HepG2 (cell line): ENCODE results near the gene BCL11B. TPM values are rescaled to one million over a fixed set of nuclear protein-coding genes. Genes with fewer than 3 reads are reported as not detected.

Source experiments
- ATF7-NPFF ChIP-seq: sonication (generic); formaldehyde crosslinking; IDR thresholded peaks from 2 replicates; pipeline ENCODE4 v1.8.1; 2023; ENCODE audit warnings: mild to moderate bottlenecking, low read depth, missing genetic modification reagents, moderate library complexity
- BCLAF1 ChIP-seq: fragments of 450-650 bp; IDR thresholded peaks from 2 replicates; pipeline ENCODE4 v1.6.1; 2017; ENCODE audit warnings: mild to moderate bottlenecking
- GABPB1 ChIP-seq: IDR thresholded peaks from 2 replicates; pipeline ENCODE4 v1.6.1; 2016; ENCODE audit warnings: mild to moderate bottlenecking, missing genetic modification reagents, moderate library complexity, missing compliant biosample characterization
- MBNL3 ChIP-seq: fragments of 250-450 bp; sonication (Bioruptor Pico); conservative IDR thresholded peaks from 2 replicates; pipeline ENCODE4 v1.8.0; 2022; ENCODE audit warnings: mild to moderate bottlenecking, inconsistent platforms
- MEF2D ChIP-seq: sonication (generic); formaldehyde crosslinking; IDR thresholded peaks from 2 replicates; pipeline ENCODE4 v1.5.1; 2020; ENCODE audit warnings: mild to moderate bottlenecking, missing genetic modification reagents
- MTA3 ChIP-seq: sonication (generic); formaldehyde crosslinking; IDR thresholded peaks from 2 replicates; pipeline ENCODE4 v1.4.0; 2020; ENCODE audit warnings: missing genetic modification reagents
- NBN ChIP-seq: fragments of 450-650 bp; conservative IDR thresholded peaks from 2 replicates; pipeline ENCODE4 v1.6.1; 2017
- NCOR1 ChIP-seq: fragments of 200-600 bp; sonication (generic); IDR thresholded peaks from 2 replicates; pipeline ENCODE4 v1.7.0; 2017; ENCODE audit warnings: antibody characterized with exemption, low read length, borderline replicate concordance
- NFKBIZ ChIP-seq: IDR thresholded peaks from 2 replicates; pipeline ENCODE4 v1.6.1; 2018; ENCODE audit warnings: missing genetic modification reagents, missing compliant biosample characterization
- RBM39 ChIP-seq: fragments of 200-400 bp; formaldehyde crosslinking; IDR thresholded peaks from one replicate; pipeline ENCODE4 v1.6.1; 2018; ENCODE audit warnings: antibody characterized with exemption, mild to moderate bottlenecking, low read depth, low read length; ENCODE audit not compliant: poor library complexity, severe bottlenecking
- RFX3 ChIP-seq: IDR thresholded peaks from 2 replicates; pipeline ENCODE4 v1.6.1; 2016; ENCODE audit warnings: missing biosample characterization, missing genetic modification reagents
- RFXAP ChIP-seq: sonication (generic); formaldehyde crosslinking; IDR thresholded peaks from 2 replicates; pipeline ENCODE4 v1.4.0; 2020; ENCODE audit warnings: missing genetic modification reagents, borderline replicate concordance
- SALL2 ChIP-seq: sonication (generic); formaldehyde crosslinking; IDR thresholded peaks from 2 replicates; pipeline ENCODE4 v1.8.1; 2023; ENCODE audit warnings: mild to moderate bottlenecking, missing genetic modification reagents, inconsistent platforms
- SIX4 ChIP-seq: sonication (generic); formaldehyde crosslinking; IDR thresholded peaks from 2 replicates; pipeline ENCODE4 v1.4.0; 2020; ENCODE audit warnings: missing genetic modification reagents
- SMARCE1 ChIP-seq: fragments of 450-650 bp; IDR thresholded peaks from 2 replicates; pipeline ENCODE4 v1.6.1; 2017; ENCODE audit warnings: borderline replicate concordance
- SSRP1 ChIP-seq: IDR thresholded peaks from 2 replicates; pipeline ENCODE4 v1.6.1; 2016; ENCODE audit warnings: control low read depth
- TBX2 ChIP-seq: sonication (generic); formaldehyde crosslinking; IDR thresholded peaks from 2 replicates; pipeline ENCODE4 v1.5.0; 2020; ENCODE audit warnings: missing genetic modification reagents, mild to moderate bottlenecking, borderline replicate concordance
- USF2 ChIP-seq, 2 experiments: sonication (generic) in 1 of 2; formaldehyde crosslinking in 1 of 2; IDR thresholded peaks; 2 replicates each; pipeline versions ENCODE4 v1.5.1 to v1.6.1; 2011 to 2020; ENCODE audit warnings: borderline replicate concordance in 1 of 2, low read depth in 1 of 2, low read length in 1 of 2, mild to moderate bottlenecking in 1 of 2, missing genetic modification reagents in 1 of 2, moderate library complexity in 1 of 2
- ZNF382 ChIP-seq: sonication (generic); formaldehyde crosslinking; IDR thresholded peaks from 2 replicates; pipeline ENCODE4 v1.5.0; 2020; ENCODE audit warnings: missing genetic modification reagents, mild to moderate bottlenecking, borderline replicate concordance
- ZNF557 ChIP-seq: sonication (generic); formaldehyde crosslinking; IDR thresholded peaks from 2 replicates; pipeline ENCODE4 v1.4.0; 2020; ENCODE audit warnings: missing genetic modification reagents
- ZNF563 ChIP-seq: sonication (generic); formaldehyde crosslinking; IDR thresholded peaks from 2 replicates; pipeline ENCODE4 v1.8.0; 2022; ENCODE audit warnings: mild to moderate bottlenecking, moderate library complexity, missing genetic modification reagents
- ZNF569 ChIP-seq: sonication (generic); formaldehyde crosslinking; IDR thresholded peaks from 2 replicates; pipeline ENCODE4 v1.5.0; 2020; ENCODE audit warnings: mild to moderate bottlenecking, missing genetic modification reagents, moderate library complexity, borderline replicate concordance
- ZNF589 ChIP-seq: sonication (generic); formaldehyde crosslinking; conservative IDR thresholded peaks from 2 replicates; pipeline ENCODE4 v1.8.0; 2022; ENCODE audit warnings: mild to moderate bottlenecking, moderate library complexity, missing genetic modification reagents
- ZNF639 ChIP-seq: conservative IDR thresholded peaks from 2 replicates; pipeline ENCODE4 v1.6.1; 2018; ENCODE audit warnings: missing genetic modification reagents
- ZNF883 ChIP-seq: sonication (generic); formaldehyde crosslinking; IDR thresholded peaks from 2 replicates; pipeline ENCODE4 v1.5.1; 2020; ENCODE audit warnings: mild to moderate bottlenecking, missing genetic modification reagents; ENCODE audit errors: not compliant biosample characterization
- ZNF891 ChIP-seq: sonication (generic); formaldehyde crosslinking; IDR thresholded peaks from 2 replicates; pipeline ENCODE4 v1.5.0; 2020; ENCODE audit warnings: mild to moderate bottlenecking, missing genetic modification reagents
- polyA plus RNA-seq, 8 experiments: library from polyadenylated mRNA; depleted of rRNA in 3 of 8; stranded (reverse) in 7 of 8; unstranded in 1 of 8; fragments of >200 nt; fragmentation: Illumina TruSeq in 4 of 8; extraction: Trizol in 4 of 8; gene quantifications; 2 replicates each; pipeline versions ENCODE4 v1.2.1 to v1.2.3, GENCODE V29; 2011 to 2016; ENCODE audit warnings: low read depth in 4 of 8, missing spikeins in 1 of 8, mixed read lengths in 1 of 8; ENCODE audit not compliant: insufficient read depth in 1 of 8
- total RNA-seq, 5 experiments: library from RNA; depleted of rRNA; stranded (reverse); fragments of >200 nt; fragmentation: Illumina TruSeq; extraction: Trizol; gene quantifications; 2 replicates each; pipeline ENCODE4 v1.2.3, GENCODE V29; 2016; ENCODE audit warnings: low read depth in 1 of 5

The BCL11B gene
- total and polyA plus RNA-seq, 2 of the 13 experiments (the other 11 are each of a cell fraction or from before 2014, with no cell fraction given): not detected

- no peak for TF ChIP-seq BCLAF1
- peak; percentile 46; the same call in 1 of the 2 replicates for TF ChIP-seq NCOR1
- no peak for TF ChIP-seq SIX4
- no peak for TF ChIP-seq TBX2 (CRISPR knock-in tag)
- no peak for TF ChIP-seq ZNF557 (CRISPR knock-in tag)
- TF ChIP-seq NBN: no peak
- TF ChIP-seq ZNF382 (CRISPR knock-in tag): no peak
- no peak for TF ChIP-seq MTA3 (CRISPR knock-in tag)
- TF ChIP-seq ZNF589 (CRISPR knock-in tag): 0 out of 2 replicates have a peak, but pooled peaks have one; percentile 39
- no peak for TF ChIP-seq ATF7-NPFF
- TF ChIP-seq RBM39: no peak
- TF ChIP-seq SMARCE1: no peak
- no peak for TF ChIP-seq USF2 (IDR thresholded peaks at IDR 0.05; ENCODE audit: low read depth, low read length)
- no peak for TF ChIP-seq USF2 (CRISPR knock-in tag; IDR thresholded peaks at IDR 0.05; ENCODE audit: borderline replicate concordance)
- no peak for TF ChIP-seq SALL2 (CRISPR knock-in tag)
- no peak for TF ChIP-seq NFKBIZ (CRISPR knock-in tag)
- no peak for TF ChIP-seq ZNF883 (CRISPR knock-in tag)
- no peak for TF ChIP-seq SSRP1
- TF ChIP-seq ZNF891 (CRISPR knock-in tag): no peak
- no peak for TF ChIP-seq ZNF569
- TF ChIP-seq ZNF639: no peak
- no peak for TF ChIP-seq ZNF563
- no peak for TF ChIP-seq RFX3
- TF ChIP-seq MBNL3 (CRISPR knock-in tag): no peak
- no peak for TF ChIP-seq MEF2D
- no peak for TF ChIP-seq RFXAP
- no peak; the same call in 1 of the 2 replicates for TF ChIP-seq GABPB1
These were observed 48.7 kb upstream of the BCL11B start (continued) for GRCh38 chr14:99320621-99321235.
